K562 (cell line): Measurements from ENCODE around the gene SVBP. TPM values are rescaled to one million over a fixed set of nuclear protein-coding genes. Genes with fewer than 3 reads are reported as not detected.
A peak's percentile ranks its signal among the peaks of the same experiment; 100 is the strongest.

ENCODE experiments used
- ATF4 ChIP-seq: fragments of 450-650 bp; formaldehyde crosslinking; IDR thresholded peaks from 2 replicates; pipeline ENCODE4 v1.4.0; 2022; ENCODE audit warnings: mild to moderate bottlenecking, moderate library complexity
- C11orf30 ChIP-seq: fragments of 450-650 bp; IDR thresholded peaks from 2 replicates; pipeline ENCODE4 v1.6.1; 2016; ENCODE audit warnings: low read depth, mild to moderate bottlenecking
- CHD4 ChIP-seq: fragments of 200-600 bp; sonication (generic); IDR thresholded peaks from 3 replicates; pipeline ENCODE4 v1.6.1; 2012; ENCODE audit warnings: low read depth, mild to moderate bottlenecking, mixed read lengths, low read length, inconsistent platforms; ENCODE audit not compliant: insufficient read depth, insufficient replicate concordance, poor library complexity, severe bottlenecking
- CTCFL ChIP-seq: IDR thresholded peaks from 2 replicates; pipeline ENCODE4 v1.6.1; 2011; ENCODE audit warnings: borderline replicate concordance, low read depth, mild to moderate bottlenecking, moderate library complexity, low read length; ENCODE audit not compliant: insufficient read depth, poor library complexity, severe bottlenecking
- GABPA ChIP-seq: fragments of 200-800 bp; sonication (Bioruptor generic); conservative IDR thresholded peaks from 2 replicates; pipeline ENCODE4 v1.6.1; 2016; ENCODE audit warnings: low read depth, missing genetic modification characterization, missing compliant biosample characterization
- HDAC2 ChIP-seq: fragments of 450-650 bp; IDR thresholded peaks from 2 replicates; pipeline ENCODE4 v1.6.1; 2016; ENCODE audit warnings: mild to moderate bottlenecking
- HNRNPK ChIP-seq: fragments of 200-400 bp; formaldehyde crosslinking; IDR thresholded peaks from one replicate; pipeline ENCODE4 v1.6.1; 2018; ENCODE audit warnings: mild to moderate bottlenecking, low read depth, low read length; ENCODE audit not compliant: poor library complexity, severe bottlenecking
- NCOA1 ChIP-seq: fragments of 450-650 bp; IDR thresholded peaks from 2 replicates; pipeline ENCODE4 v1.6.1; 2016; ENCODE audit warnings: low read depth
- NFYB ChIP-seq: IDR thresholded peaks from 2 replicates; pipeline ENCODE4 v1.6.1; 2011; ENCODE audit warnings: mild to moderate bottlenecking, moderate library complexity; ENCODE audit not compliant: insufficient read length; ENCODE audit errors: extremely low read depth
- POLR2A ChIP-seq: fragments of 450-650 bp; conservative IDR thresholded peaks from 2 replicates; pipeline ENCODE4 v1.6.1; 2016
- RBBP5 ChIP-seq: fragments of 200-600 bp; sonication (generic); IDR thresholded peaks from 2 replicates; pipeline ENCODE4 v1.6.1; 2012; ENCODE audit warnings: borderline replicate concordance, mild to moderate bottlenecking, low read length, control low read depth, inconsistent platforms; ENCODE audit not compliant: insufficient read depth, poor library complexity, severe bottlenecking
- SAP30 ChIP-seq: fragments of 200-600 bp; sonication (generic); IDR thresholded peaks from 2 replicates; pipeline ENCODE4 v1.6.1; 2012; ENCODE audit warnings: borderline replicate concordance, low read depth, mild to moderate bottlenecking, moderate library complexity, low read length, control low read depth, inconsistent platforms; ENCODE audit not compliant: insufficient read depth, poor library complexity, severe bottlenecking
- SIN3A ChIP-seq, 2 experiments: fragments of 150-350 bp in 1 of 2; IDR thresholded peaks; 2 replicates each; pipeline ENCODE4 v1.6.1; 2011 to 2016; ENCODE audit warnings: borderline replicate concordance in 2 of 2, low read depth in 2 of 2, low read length in 2 of 2, mild to moderate bottlenecking in 2 of 2, moderate library complexity in 2 of 2; ENCODE audit not compliant: control insufficient read depth in 1 of 2
- YY1 ChIP-seq, 3 experiments: IDR thresholded peaks; 2 replicates each; pipeline ENCODE4 v1.6.1; 2011; ENCODE audit warnings: low read length in 2 of 3, mild to moderate bottlenecking in 2 of 3, moderate library complexity in 2 of 3, borderline replicate concordance in 1 of 3, control low read depth in 1 of 3, low read depth in 1 of 3; ENCODE audit not compliant: insufficient read depth in 3 of 3, insufficient replicate concordance in 2 of 3, control insufficient read depth in 1 of 3, insufficient read length in 1 of 3; ENCODE audit errors: extremely low read depth in 1 of 3
- ZKSCAN8 ChIP-seq: fragments of 200-800 bp; sonication (Bioruptor generic); IDR thresholded peaks from 2 replicates; pipeline ENCODE4 v1.6.1; 2016; ENCODE audit warnings: missing genetic modification characterization, missing compliant biosample characterization
- ZNF134 ChIP-seq: fragments of 250-450 bp; sonication (Bioruptor Pico); conservative IDR thresholded peaks from 2 replicates; pipeline ENCODE4 v1.4.0; 2020
- ZNF143 ChIP-seq: sonication (generic); formaldehyde crosslinking; IDR thresholded peaks from 2 replicates; pipeline ENCODE4 v1.9.0; 2022; ENCODE audit warnings: mild to moderate bottlenecking, missing genetic modification reagents
- ZNF347 ChIP-seq: fragments of 450-650 bp; formaldehyde crosslinking; IDR thresholded peaks from 2 replicates; pipeline ENCODE4 v1.4.0; 2020; ENCODE audit warnings: low read depth, mild to moderate bottlenecking, moderate library complexity
- polyA plus RNA-seq, 8 experiments: library from polyadenylated mRNA; depleted of rRNA in 4 of 8; stranded (reverse) in 5 of 8; unstranded in 3 of 8; fragments of >200 nt; fragmentation: Nextera tagmentation in 2 of 8; fragmentation: Illumina TruSeq in 1 of 8; extraction: Ambion mirVana in 2 of 8; extraction: Trizol in 1 of 8; gene quantifications; 2 replicates each; pipeline versions ENCODE4 v1.2.1 to v1.2.3, GENCODE V29; 2011 to 2014; ENCODE audit warnings: inconsistent platforms in 1 of 8, missing spikeins in 1 of 8
- total RNA-seq, 7 experiments: library from RNA; depleted of rRNA in 6 of 7; stranded (reverse); fragments of >200 nt in 6 of 7; fragmentation: Illumina TruSeq in 2 of 7; extraction: Trizol in 2 of 7; gene quantifications; 2 replicates each; pipeline versions ENCODE4 v1.2.1 to v1.2.3, GENCODE V29; 2011 to 2021; ENCODE audit warnings: low replicate concordance in 1 of 7
- TF ChIP-seq, protein P1 (sequence below): fragments of 250-450 bp; sonication (Bioruptor Pico); IDR thresholded peaks from 2 replicates; pipeline ENCODE4 v1.5.0; 2021
- TF ChIP-seq, protein P2 (sequence below): IDR thresholded peaks from 2 replicates; pipeline ENCODE4 v1.6.1; 2011; ENCODE audit not compliant: insufficient read length; ENCODE audit errors: extremely low read depth

Gene SVBP
- total and polyA plus RNA-seq, 9 of the 15 experiments (the other 6 are each of a cell fraction or from before 2014, with no cell fraction given), result 31.7 to 49.7 (median 40.0) TPM

- TF ChIP-seq YY1 (IDR thresholded peaks at IDR 0.05; ENCODE audit: borderline replicate concordance in 1 of 3, control insufficient read depth in 1 of 3, extremely low read depth in 1 of 3, insufficient read depth in 3 of 3, insufficient read length in 1 of 3, insufficient replicate concordance in 2 of 3, low read depth in 1 of 3, low read length in 2 of 3) (peak; percentile 19 to 80 (median 28)), RBBP5 (peak; percentile 26), CHD4 (no peak), ATF4 (0 out of 2 replicates have a peak, but pooled peaks have one; percentile 6), NCOA1 (peak; percentile 54; the same call in 1 of the 2 replicates), CTCFL (peak; percentile 92), HNRNPK (no peak), HDAC2 (peak; percentile 61; the same call in 1 of the 2 replicates), ZNF347 (CRISPR knock-in tag) (0 out of 2 replicates have a peak, but pooled peaks have one; percentile 30), ZNF143 (CRISPR knock-in tag) (peak; percentile 99), ZKSCAN8 (CRISPR knock-in tag) (no peak), SIN3A (IDR thresholded peaks at IDR 0.05; ENCODE audit: borderline replicate concordance in 2 of 2, control insufficient read depth in 1 of 2, low read depth in 2 of 2, low read length in 2 of 2) (peak; percentile 60 to 66; a peak in 2 of 4 replicates), SAP30 (peak; percentile 53), GABPA (tag) (peak; percentile 97), C11orf30 (no peak), ZNF134 (CRISPR knock-in tag) (no peak), POLR2A (peak; percentile 91), NFYB (peak; percentile 97)
- TF ChIP-seq, protein P1, sequence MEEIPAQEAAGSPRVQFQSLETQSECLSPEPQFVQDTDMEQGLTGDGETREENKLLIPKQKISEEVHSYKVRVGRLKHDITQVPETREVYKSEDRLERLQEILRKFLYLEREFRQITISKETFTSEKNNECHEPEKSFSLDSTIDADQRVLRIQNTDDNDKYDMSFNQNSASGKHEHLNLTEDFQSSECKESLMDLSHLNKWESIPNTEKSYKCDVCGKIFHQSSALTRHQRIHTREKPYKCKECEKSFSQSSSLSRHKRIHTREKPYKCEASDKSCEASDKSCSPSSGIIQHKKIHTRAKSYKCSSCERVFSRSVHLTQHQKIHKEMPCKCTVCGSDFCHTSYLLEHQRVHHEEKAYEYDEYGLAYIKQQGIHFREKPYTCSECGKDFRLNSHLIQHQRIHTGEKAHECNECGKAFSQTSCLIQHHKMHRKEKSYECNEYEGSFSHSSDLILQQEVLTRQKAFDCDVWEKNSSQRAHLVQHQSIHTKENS (CRISPR knock-in tag), result no peak
- TF ChIP-seq, protein P2, sequence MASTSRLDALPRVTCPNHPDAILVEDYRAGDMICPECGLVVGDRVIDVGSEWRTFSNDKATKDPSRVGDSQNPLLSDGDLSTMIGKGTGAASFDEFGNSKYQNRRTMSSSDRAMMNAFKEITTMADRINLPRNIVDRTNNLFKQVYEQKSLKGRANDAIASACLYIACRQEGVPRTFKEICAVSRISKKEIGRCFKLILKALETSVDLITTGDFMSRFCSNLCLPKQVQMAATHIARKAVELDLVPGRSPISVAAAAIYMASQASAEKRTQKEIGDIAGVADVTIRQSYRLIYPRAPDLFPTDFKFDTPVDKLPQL, result no peak
These were observed 29.3 kb upstream of the SVBP start, which contains the start of gene ZNF691 (continued) for GRCh38 chr1:42846257-42847110.
